Measurements from ENCODE around the gene MTFMT. TPM values are rescaled to one million over a fixed set of nuclear protein-coding genes. Genes with fewer than 3 reads are reported as not detected.

MTFMT gene
- total RNA-seq, 4 donors from 2014 or later: 9.8 to 40.5 (median 31.0) TPM

GRCh38 chr15:65034719-65035118 is 5.3 kb upstream of the MTFMT start:
- TF ChIP-seq CTCF (IDR thresholded peaks at IDR 0.05) (no peak), POLR2A (IDR thresholded peaks at IDR 0.05) (no peak), EP300 (IDR thresholded peaks at IDR 0.05; ENCODE audit: low read depth) (no peak), POLR2AphosphoS5 (IDR thresholded peaks at IDR 0.05) (no peak)
- Histone ChIP-seq H3K27me3 (no peaks in the 10 kb centered on the region), H3K27ac (no peak overlapping the region), H3K4me1 (peaks cover 0 to 29% (median 12%) of the 10 kb centered on the region in 4 donors), H3K36me3 (no peaks in the 10 kb centered on the region), H3K9me3 (no peaks in the 10 kb centered on the region), H3K4me3 (no peak overlapping the region)
- 90% methylated on average over 11 of the region's 11 CpGs; no CpG with 5 or more reads in 1 of the 2 donors for WGBS, 2 donors (ENCODE audit: low coverage in 1 of 2)
- in situ Hi-C loops (cut with MboI; ENCODE audit: low pct_ligation_motif_present in 1 of 4, low pct_unique_long_range_greater_than_20kb in 1 of 4, low sequenced_read_pairs in 3 of 4) (loop anchor here in 3 of 4 donors (10.0 to 25.0 kb wide), 3 partner anchors 50 to 253 kb away; partner anchors contain the start of genes PARP16 (in 3 of the 3) and RNU5A-1 (in 3 of the 3)), intact Hi-C loops (cut with DNase I; ENCODE audit: low total_unique reads) (no loop called here)
- DNase-seq: no peak

GRCh38 chr15:65033659-65034269 is 4.3 kb upstream of the MTFMT start:
- 0 to 6% methylated on average over 2 to 4 of the region's 4 CpGs for WGBS, 2 donors (ENCODE audit: low coverage in 1 of 2)
- peak; percentile 31 for DNase-seq
- TF ChIP-seq CTCF (IDR thresholded peaks at IDR 0.05) (peak; percentile 19 to 49 (median 42)), EP300 (IDR thresholded peaks at IDR 0.05; ENCODE audit: low read depth) (no peak)
- intact Hi-C loops (cut with DNase I; ENCODE audit: low total_unique reads) (no loop called here), in situ Hi-C loops (cut with MboI; ENCODE audit: low pct_ligation_motif_present in 1 of 4, low pct_unique_long_range_greater_than_20kb in 1 of 4, low sequenced_read_pairs in 3 of 4) (loop anchor here in 3 of 4 donors (10.0 to 25.0 kb wide), 3 partner anchors 51 to 254 kb away; partner anchors contain the start of genes PARP16 (in 3 of the 3) and RNU5A-1 (in 3 of the 3))
- Histone ChIP-seq H3K9me3 (no peaks in the 10 kb centered on the region), H3K4me1 (peaks cover 0 to 29% (median 12%) of the 10 kb centered on the region in 4 donors), H3K27ac (peak overlapping the region in 2 of 4 donors; percentile 17 to 25), H3K27me3 (no peaks in the 10 kb centered on the region), H3K4me3 (no peak overlapping the region), H3K36me3 (no peaks in the 10 kb centered on the region)

- Histone ChIP-seq H3K4me1 (peaks cover 7 to 35% (median 17%) of the 10 kb centered on the region in 4 donors), H3K27ac (peak overlapping the region in 2 of 4 donors; percentile 17 to 25), H3K36me3 (no peaks in the 10 kb centered on the region), H3K9me3 (no peaks in the 10 kb centered on the region), H3K27me3 (no peaks in the 10 kb centered on the region), H3K4me3 (no peak overlapping the region)
- intact Hi-C loops (cut with DNase I; ENCODE audit: low total_unique reads): no loop called here
- TF ChIP-seq EP300 (IDR thresholded peaks at IDR 0.05; ENCODE audit: low read depth): no peak
- TF ChIP-seq CTCF (IDR thresholded peaks at IDR 0.05): peak; percentile 61 to 94 (median 76)
- no peak for TF ChIP-seq POLR2A (IDR thresholded peaks at IDR 0.05)
- TF ChIP-seq POLR2AphosphoS5 (IDR thresholded peaks at IDR 0.05): peak in 1 of 3 donors; percentile 18
- WGBS, 2 donors (ENCODE audit: low coverage in 1 of 2): 23 to 27% methylated on average over 3 to 12 of the region's 13 CpGs
- DNase-seq: peak; percentile 85
- in situ Hi-C loops (cut with MboI; ENCODE audit: low pct_ligation_motif_present in 1 of 4, low pct_unique_long_range_greater_than_20kb in 1 of 4, low sequenced_read_pairs in 3 of 4): loop anchor here in 3 of 4 donors (10.0 to 25.0 kb wide), 3 partner anchors 52 to 254 kb away; partner anchors contain the start of genes PARP16 (in 3 of the 3) and RNU5A-1 (in 3 of the 3)
Measured at GRCh38 chr15:65032801-65033537, 3.5 kb upstream of the MTFMT start.

- Histone ChIP-seq H3K36me3 (peaks cover 0 to 14% (median 7%) of the 10 kb centered on the region in 4 donors), H3K4me1 (peaks cover 11 to 26% (median 17%) of the 10 kb centered on the region in 4 donors), H3K27ac (peak overlapping the region; percentile 85 to 91 (median 89)), H3K4me3 (peak overlapping the region in 3 of 4 donors; percentile 88 to 98 (median 94)), H3K9me3 (no peaks in the 10 kb centered on the region), H3K27me3 (no peaks in the 10 kb centered on the region)
- intact Hi-C loops (cut with DNase I; ENCODE audit: low total_unique reads) (no loop called here), in situ Hi-C loops (cut with MboI; ENCODE audit: low pct_ligation_motif_present in 1 of 4, low pct_unique_long_range_greater_than_20kb in 1 of 4, low sequenced_read_pairs in 3 of 4) (loop anchor here in 3 of 4 donors (10.0 to 25.0 kb wide), 3 partner anchors 55 to 258 kb away; partner anchors contain the start of genes PARP16 (in 3 of the 3) and RNU5A-1 (in 3 of the 3))
- no peak for TF ChIP-seq CTCF (IDR thresholded peaks at IDR 0.05)
- no peak for TF ChIP-seq EP300 (IDR thresholded peaks at IDR 0.05; ENCODE audit: low read depth)
- no peak for TF ChIP-seq POLR2AphosphoS5 (IDR thresholded peaks at IDR 0.05)
- TF ChIP-seq POLR2A (IDR thresholded peaks at IDR 0.05): no peak
- whole genome bisulfite sequencing, 2 donors (ENCODE audit: low coverage in 1 of 2): 60% methylated on average over 12 of the region's 12 CpGs; no CpG with 5 or more reads in 1 of the 2 donors
- DNase-seq: no peak
Measured at GRCh38 chr15:65029736-65030208, 333 bp upstream of the MTFMT start.
